Measurements from ENCODE around the gene LHX1.

LHX1 gene

GRCh38 chr17:36935671-36936454, 1.4 kb upstream of the LHX1 start (continued):
- TF ChIP-seq PRDM2 (tag by site-specific recombination; IDR thresholded peaks at IDR 0.05; ENCODE audit: borderline replicate concordance) (no peak), ZNF571 (tag by site-specific recombination; IDR thresholded peaks at IDR 0.05) (no peak), ZNF24 (tag by site-specific recombination; IDR thresholded peaks at IDR 0.05) (no peak; the same call in 1 of the 2 replicates), HIC1 (tag by site-specific recombination; IDR thresholded peaks at IDR 0.05) (0 out of 2 replicates have a peak, but pooled peaks have one; percentile 19), ZBTB48 (tag by site-specific recombination; IDR thresholded peaks at IDR 0.05) (no peak), ZNF416 (tag by site-specific recombination; IDR thresholded peaks at IDR 0.05) (no peak), ZNF423 (tag by site-specific recombination; IDR thresholded peaks at IDR 0.05) (peak; percentile 42; the same call in 1 of the 2 replicates), ZNF146 (tag by site-specific recombination; IDR thresholded peaks at IDR 0.05) (no peak), ZNF175 (tag by site-specific recombination; IDR thresholded peaks at IDR 0.05) (no peak), ZFHX2 (tag by site-specific recombination; conservative IDR thresholded peaks at IDR 0.05) (peak; percentile 46; the same call in 1 of the 2 replicates), BCL6B (tag by site-specific recombination; IDR thresholded peaks at IDR 0.05) (no peak), ZNF133 (tag by site-specific recombination; IDR thresholded peaks at IDR 0.05) (no peak), ZNF292 (tag by site-specific recombination; IDR thresholded peaks at IDR 0.05; ENCODE audit: borderline replicate concordance, low read depth) (no peak), ZNF701 (tag by site-specific recombination; IDR thresholded peaks at IDR 0.05) (no peak), ZNF792 (tag by site-specific recombination; IDR thresholded peaks at IDR 0.05) (no peak), ZNF350 (tag by site-specific recombination; IDR thresholded peaks at IDR 0.05) (no peak), ZBTB49 (tag by site-specific recombination; IDR thresholded peaks at IDR 0.05; ENCODE audit: low read depth) (no peak), WT1 (tag by site-specific recombination; IDR thresholded peaks at IDR 0.05) (peak; percentile 88), ZNF394 (tag by site-specific recombination; IDR thresholded peaks at IDR 0.05; ENCODE audit: borderline replicate concordance) (0 out of 2 replicates have a peak, but pooled peaks have one; percentile 16), SETDB1 (IDR thresholded peaks at IDR 0.05; ENCODE audit: insufficient read length, low read length) (no peak), MZF1 (tag by site-specific recombination; IDR thresholded peaks at IDR 0.05; ENCODE audit: borderline replicate concordance) (no peak), ZNF747 (tag by site-specific recombination; IDR thresholded peaks at IDR 0.05) (no peak)

Data from HEK293 (cell line).